PC-9 (cell line): ENCODE data around the gene DENND1A. TPM values are rescaled to one million over a fixed set of nuclear protein-coding genes. Genes with fewer than 3 reads are reported as not detected.

ENCODE experiments used
- BruUV-seq: library from RNA; stranded (reverse); fragments of 400-500 nt; replicated peaks from 2 replicates; lab custom pipeline; 2021; lab: Mats Ljungman, UMichigan
- CTCF ChIA-PET: fragments of 300-600 bp; sonication (Branson Sonifier 250); formaldehyde crosslinking; loops from one replicate; lab custom pipeline; 2022; ENCODE audit warnings: antibody characterized with exemption; lab: Charles Lee
- POLR2A ChIA-PET: fragments of 300-600 bp; sonication (Branson Sonifier 250); formaldehyde crosslinking; loops from one replicate; lab custom pipeline; 2022; ENCODE audit warnings: antibody characterized with exemption; ENCODE audit not compliant: unreplicated experiment; lab: Charles Lee
- DNase-seq, 2 experiments: peaks; one replicate each; pipeline versions ENCODE4 v3.0.0 to v3.0.0-alpha.2; 2015 to 2022; ENCODE audit warnings: mixed read lengths in 1 of 2
- H2AFZ ChIP-seq: fragments of 200-600 bp; sonication (generic); 2 replicates; pipeline ENCODE4 v1.8.1; 2017; ENCODE audit warnings: antibody characterized with exemption
- H3F3A ChIP-seq: fragments of 200-600 bp; sonication (generic); 2 replicates; pipeline ENCODE4 v1.8.1; 2017; ENCODE audit warnings: antibody characterized with exemption, mild to moderate bottlenecking, low read depth; ENCODE audit not compliant: insufficient read depth
- H3K27ac ChIP-seq: fragments of 200-600 bp; sonication (generic); 2 replicates; pipeline ENCODE4 v1.6.1; 2016; ENCODE audit warnings: mixed run types
- H3K27me3 ChIP-seq: fragments of 200-600 bp; sonication (generic); 2 replicates; pipeline ENCODE4 v1.6.1; 2016; ENCODE audit warnings: low read depth, mixed run types; ENCODE audit not compliant: insufficient read depth
- H3K36me3 ChIP-seq: fragments of 200-600 bp; sonication (generic); 2 replicates; pipeline ENCODE4 v1.6.1; 2016; ENCODE audit warnings: low read depth, mixed run types
- H3K4me1 ChIP-seq: fragments of 200-600 bp; sonication (generic); replicated peaks from 2 replicates; pipeline ENCODE4 v1.6.1; 2016; ENCODE audit warnings: mixed run types; ENCODE audit not compliant: insufficient read depth
- H3K4me2 ChIP-seq: fragments of 200-600 bp; sonication (generic); 2 replicates; pipeline ENCODE4 v1.6.1; 2017; ENCODE audit warnings: mixed run types
- H3K4me3 ChIP-seq: fragments of 200-600 bp; sonication (generic); 2 replicates; pipeline ENCODE4 v1.6.1; 2016; ENCODE audit warnings: mixed run types
- H3K79me2 ChIP-seq: fragments of 200-600 bp; sonication (generic); 2 replicates; pipeline ENCODE4 v1.6.1; 2017; ENCODE audit warnings: low read depth, mixed run types
- H3K9me2 ChIP-seq: fragments of 200-600 bp; sonication (generic); 2 replicates; pipeline ENCODE4 v1.8.1; 2017; ENCODE audit warnings: mild to moderate bottlenecking; ENCODE audit not compliant: insufficient read depth
- H3K9me3 ChIP-seq: fragments of 200-600 bp; sonication (generic); 2 replicates; pipeline ENCODE4 v1.8.1; 2016; ENCODE audit warnings: low read depth; ENCODE audit not compliant: insufficient read depth
- H4K20me1 ChIP-seq: fragments of 200-600 bp; sonication (generic); 2 replicates; pipeline ENCODE4 v1.8.1; 2017; ENCODE audit not compliant: insufficient read depth
- CTCF ChIP-seq: fragments of 200-600 bp; sonication (generic); conservative IDR thresholded peaks from 2 replicates; pipeline ENCODE4 v1.6.1; 2017; ENCODE audit warnings: mixed run types, antibody characterized with exemption, mild to moderate bottlenecking, moderate library complexity
- EZH2 ChIP-seq: fragments of 200-600 bp; sonication (generic); IDR thresholded peaks from 2 replicates; pipeline ENCODE4 v1.8.0; 2017; ENCODE audit warnings: antibody characterized with exemption, low read depth
- intact Hi-C: fragments of 100-400 bp; cut with micrococcal nuclease; formaldehyde crosslinking; loops from one replicate; pipeline ENCODE4 v1.10.0; 2022; ENCODE audit not compliant: unreplicated experiment
- total RNA-seq: library from RNA; stranded (reverse); gene quantifications from 2 replicates; pipeline ENCODE4 v1.2.3, GENCODE V29; 2021

DENND1A gene
- total RNA-seq, 1 experiment from 2014 or later, result 37.7 TPM

GRCh38 chr9:123948286-123948685 is 18.4 kb upstream of the DENND1A start:
- no peak overlapping the region for H3K4me2 ChIP-seq
- no peaks in the 10 kb centered on the region for H3K79me2 ChIP-seq
- H3K4me3 ChIP-seq, result no peak overlapping the region
- H3K36me3 ChIP-seq, result no peaks in the 10 kb centered on the region
- no peak overlapping the region for H3K27ac ChIP-seq
- POLR2A ChIA-PET, result no interaction called here
- H3F3A ChIP-seq, result no peaks in the 10 kb centered on the region; the same call in 1 of the 2 replicates
- H3K9me2 ChIP-seq, result no peaks in the 10 kb centered on the region
- DNase-seq, result no peak
- intact Hi-C loops, result no loop called here
- no peaks in the 10 kb centered on the region for H4K20me1 ChIP-seq
- no peak overlapping the region for H2AFZ ChIP-seq
- no peaks in the 10 kb centered on the region for H3K9me3 ChIP-seq
- BruUV-seq, result no TSS peak
- no peaks in the 10 kb centered on the region for H3K27me3 ChIP-seq
- CTCF ChIA-PET, result no interaction called here
- 0 out of 2 replicates have a peak, but pooled peaks cover 3% of the 10 kb centered on the region for H3K4me1 ChIP-seq
- TF ChIP-seq CTCF, result no peak
- no peak for TF ChIP-seq EZH2

- Histone ChIP-seq H3F3A (no peaks in the 10 kb centered on the region; the same call in 1 of the 2 replicates), H3K4me2 (no peak overlapping the region), H3K9me3 (no peaks in the 10 kb centered on the region), H4K20me1 (no peaks in the 10 kb centered on the region), H3K36me3 (no peaks in the 10 kb centered on the region), H3K27me3 (no peaks in the 10 kb centered on the region), H3K4me1 (0 out of 2 replicates have a peak, but pooled peaks cover 3% of the 10 kb centered on the region), H3K27ac (no peak overlapping the region), H3K4me3 (no peak overlapping the region), H3K79me2 (no peaks in the 10 kb centered on the region), H3K9me2 (no peaks in the 10 kb centered on the region), H2AFZ (no peak overlapping the region)
- no peak for TF ChIP-seq CTCF
- TF ChIP-seq EZH2, result no peak
- no peak for DNase-seq
- ChIA-PET POLR2A (no interaction called here), CTCF (interaction anchor here (0.6 kb wide), 1 partner anchor 740 kb away, joined by 7 read pairs; no protein-coding TSS in a partner anchor)
- BruUV-seq, result no TSS peak
- intact Hi-C loops, result no loop called here
These were observed 17.4 kb upstream of the DENND1A start for GRCh38 chr9:123947326-123947725.

- Histone ChIP-seq H3K4me1 (0 out of 2 replicates have a peak, but pooled peaks cover 3% of the 10 kb centered on the region), H3K4me3 (no peak overlapping the region), H3K27ac (no peak overlapping the region), H3K9me3 (no peaks in the 10 kb centered on the region), H3K79me2 (no peaks in the 10 kb centered on the region), H3F3A (no peaks in the 10 kb centered on the region; the same call in 1 of the 2 replicates), H3K4me2 (no peak overlapping the region), H3K9me2 (no peaks in the 10 kb centered on the region), H3K27me3 (no peaks in the 10 kb centered on the region), H2AFZ (no peak overlapping the region), H4K20me1 (no peaks in the 10 kb centered on the region), H3K36me3 (no peaks in the 10 kb centered on the region)
- POLR2A ChIA-PET, result no interaction called here
- intact Hi-C loops, result no loop called here
- no peak for DNase-seq
- BruUV-seq, result no TSS peak
- TF ChIP-seq CTCF (no peak), EZH2 (no peak)
- CTCF ChIA-PET, result no interaction called here
These were observed 16.3 kb upstream of the DENND1A start for GRCh38 chr9:123946101-123946821.
